Mammary epithelial cell (primary cell): ENCODE measurements around the gene ALDH4A1.

ENCODE experiments used
- EZH2 ChIP-seq: IDR thresholded peaks from 2 replicates; pipeline ENCODE4 v1.6.1; 2012; ENCODE audit warnings: low read length, inconsistent platforms, borderline replicate concordance
- TF ChIP-seq, protein P1 (sequence below), 2 donors: IDR thresholded peaks in 1 of 2; conservative IDR thresholded peaks in 1 of 2; 2 replicates each; pipeline ENCODE4 v1.5.1; 2011 to 2012; ENCODE audit warnings: inconsistent platforms in 2 of 2, low read length in 2 of 2, mild to moderate bottlenecking in 2 of 2, control low read depth in 1 of 2, low read depth in 1 of 2; ENCODE audit not compliant: insufficient read depth in 1 of 2; ENCODE audit errors: extremely low read depth in 1 of 2

GRCh38 chr1:18938008-18938706 is 35.8 kb upstream of the ALDH4A1 start:
- TF ChIP-seq, protein P1, sequence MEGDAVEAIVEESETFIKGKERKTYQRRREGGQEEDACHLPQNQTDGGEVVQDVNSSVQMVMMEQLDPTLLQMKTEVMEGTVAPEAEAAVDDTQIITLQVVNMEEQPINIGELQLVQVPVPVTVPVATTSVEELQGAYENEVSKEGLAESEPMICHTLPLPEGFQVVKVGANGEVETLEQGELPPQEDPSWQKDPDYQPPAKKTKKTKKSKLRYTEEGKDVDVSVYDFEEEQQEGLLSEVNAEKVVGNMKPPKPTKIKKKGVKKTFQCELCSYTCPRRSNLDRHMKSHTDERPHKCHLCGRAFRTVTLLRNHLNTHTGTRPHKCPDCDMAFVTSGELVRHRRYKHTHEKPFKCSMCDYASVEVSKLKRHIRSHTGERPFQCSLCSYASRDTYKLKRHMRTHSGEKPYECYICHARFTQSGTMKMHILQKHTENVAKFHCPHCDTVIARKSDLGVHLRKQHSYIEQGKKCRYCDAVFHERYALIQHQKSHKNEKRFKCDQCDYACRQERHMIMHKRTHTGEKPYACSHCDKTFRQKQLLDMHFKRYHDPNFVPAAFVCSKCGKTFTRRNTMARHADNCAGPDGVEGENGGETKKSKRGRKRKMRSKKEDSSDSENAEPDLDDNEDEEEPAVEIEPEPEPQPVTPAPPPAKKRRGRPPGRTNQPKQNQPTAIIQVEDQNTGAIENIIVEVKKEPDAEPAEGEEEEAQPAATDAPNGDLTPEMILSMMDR (conservative IDR thresholded peaks at IDR 0.05 in 1 of 2, IDR thresholded peaks at IDR 0.05 in 1 of 2; ENCODE audit: extremely low read depth in 1 of 2, insufficient read depth in 1 of 2, low read depth in 1 of 2, low read length in 2 of 2): no peak
- TF ChIP-seq EZH2: no peak
